Effector memory CD4-positive, alpha-beta T cell (primary cell): ENCODE data around the gene KIAA0232.

Experiments
- DNase-seq, 3 donors: peaks; one replicate each; pipeline ENCODE4 v3.0.0-alpha.2; 2020
- H3K27ac ChIP-seq: 2 replicates; pipeline ENCODE4 v1.7.0; 2013; ENCODE audit warnings: mild to moderate bottlenecking, low read length, moderate library complexity; ENCODE audit not compliant: insufficient read depth, poor library complexity, severe bottlenecking
- H3K27me3 ChIP-seq: replicated peaks from 2 replicates; pipeline ENCODE4 v1.7.0; 2013; ENCODE audit warnings: mild to moderate bottlenecking, low read length; ENCODE audit not compliant: insufficient read depth, control insufficient read depth, poor library complexity, severe bottlenecking
- H3K36me3 ChIP-seq: 2 replicates; pipeline ENCODE4 v1.7.0; 2013; ENCODE audit warnings: mild to moderate bottlenecking, low read length, moderate library complexity; ENCODE audit not compliant: control insufficient read depth, insufficient read depth
- H3K4me1 ChIP-seq: 2 replicates; pipeline ENCODE4 v1.7.0; 2013; ENCODE audit warnings: low read length, mild to moderate bottlenecking; ENCODE audit not compliant: control insufficient read depth, insufficient read depth, poor library complexity, severe bottlenecking
- H3K4me3 ChIP-seq: 2 replicates; pipeline ENCODE4 v1.7.0; 2013; ENCODE audit warnings: low read length, low read depth, mild to moderate bottlenecking; ENCODE audit not compliant: insufficient read depth, poor library complexity, severe bottlenecking
- H3K9me3 ChIP-seq: 2 replicates; pipeline ENCODE4 v1.7.0; 2013; ENCODE audit warnings: mild to moderate bottlenecking, low read length, moderate library complexity; ENCODE audit not compliant: control insufficient read depth

KIAA0232 gene

GRCh38 chr4:6925357-6925836 lies 142.9 kb downstream of the KIAA0232 start:
- H3K4me1 ChIP-seq: peaks cover 33% of the 10 kb centered on the region
- H3K4me3 ChIP-seq: peak overlapping the region; percentile 2
- H3K27me3 ChIP-seq: no peaks in the 10 kb centered on the region
- H3K36me3 ChIP-seq: peaks cover 18% of the 10 kb centered on the region
- H3K27ac ChIP-seq: peak overlapping the region; percentile 16
- no peaks in the 10 kb centered on the region for H3K9me3 ChIP-seq
- DNase-seq: peak in 1 of 3 donors; percentile 8

GRCh38 chr4:6926081-6926480 lies 143.6 kb downstream of the KIAA0232 start:
- H3K4me1 ChIP-seq: peaks cover 33% of the 10 kb centered on the region
- no peaks in the 10 kb centered on the region for H3K27me3 ChIP-seq
- no peaks in the 10 kb centered on the region for H3K9me3 ChIP-seq
- H3K27ac ChIP-seq: peak overlapping the region; percentile 16
- no peak for DNase-seq
- peak overlapping the region; percentile 19 for H3K4me3 ChIP-seq
- H3K36me3 ChIP-seq: peaks cover 18% of the 10 kb centered on the region

DNA sequence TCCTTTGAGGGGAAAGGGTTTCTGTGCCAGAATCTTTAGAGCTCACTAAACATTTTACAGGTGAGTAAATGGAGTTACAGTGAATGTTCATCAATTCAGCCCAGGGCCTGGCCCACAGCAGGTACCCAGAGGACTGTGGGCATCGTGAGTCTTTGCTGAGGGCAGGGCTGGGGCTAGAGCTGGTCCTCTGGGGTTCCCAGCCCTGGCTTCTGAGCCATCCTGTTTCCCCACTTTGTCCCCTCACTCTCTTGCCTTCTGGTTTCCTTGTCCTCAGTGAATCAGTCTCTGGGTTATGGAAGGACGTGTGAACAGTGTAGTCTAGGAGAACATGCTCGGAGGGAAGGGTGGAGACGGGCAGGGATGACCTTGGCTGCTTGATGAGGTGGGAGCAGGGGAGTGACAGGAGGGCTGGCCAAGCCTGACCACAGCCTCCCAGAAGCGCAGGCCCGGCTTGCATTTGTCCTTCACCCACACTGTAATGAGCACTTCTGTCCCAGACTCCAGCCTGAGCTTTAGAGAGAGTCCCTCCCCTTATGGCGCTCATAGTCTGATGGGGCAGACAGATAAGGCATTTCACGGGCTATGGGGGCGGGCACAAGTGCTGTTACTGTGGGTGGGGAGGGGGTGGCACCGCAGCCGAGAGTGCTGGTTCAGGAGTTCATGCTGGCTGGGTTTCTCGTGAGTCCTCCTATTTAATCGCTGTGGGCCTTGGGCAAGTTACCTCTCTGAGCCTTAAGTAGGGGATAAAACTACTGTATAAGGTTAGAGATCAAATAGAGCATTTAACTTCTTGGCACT lies 144.4 kb downstream of the KIAA0232 start:
- peak overlapping the region; percentile 32 for H3K27ac ChIP-seq
- H3K27me3 ChIP-seq: no peaks in the 10 kb centered on the region
- no peaks in the 10 kb centered on the region for H3K9me3 ChIP-seq
- peaks cover 33% of the 10 kb centered on the region for H3K4me1 ChIP-seq
- peak; percentile 59 to 67 (median 63) for DNase-seq
- peaks cover 18% of the 10 kb centered on the region for H3K36me3 ChIP-seq
- H3K4me3 ChIP-seq: peak overlapping the region; percentile 19

DNA sequence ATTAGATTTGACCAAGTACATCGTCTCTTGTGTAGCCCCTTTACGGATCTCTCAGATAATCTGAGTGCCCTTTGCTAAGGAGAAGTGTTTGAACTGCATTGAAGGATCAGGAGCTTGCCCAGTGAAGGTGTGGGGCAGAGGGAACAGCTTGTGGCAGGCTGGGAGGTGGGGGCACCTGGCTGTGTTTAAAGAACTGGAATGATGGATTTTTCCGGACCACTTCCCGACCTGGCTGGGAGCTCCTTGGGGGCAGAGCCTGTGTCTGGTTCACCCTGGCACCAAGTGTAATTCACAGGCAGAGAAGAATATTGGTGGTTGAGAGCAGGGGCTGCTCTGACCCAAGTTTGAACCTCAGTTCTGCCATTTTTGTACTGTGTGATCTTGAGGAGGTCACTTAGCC lies 145.6 kb downstream of the KIAA0232 start:
- Histone ChIP-seq H3K4me3 (no peak overlapping the region), H3K36me3 (peaks cover 18% of the 10 kb centered on the region), H3K27me3 (no peaks in the 10 kb centered on the region), H3K4me1 (peaks cover 33% of the 10 kb centered on the region), H3K27ac (no peak overlapping the region), H3K9me3 (no peaks in the 10 kb centered on the region)
- DNase-seq: no peak

DNA sequence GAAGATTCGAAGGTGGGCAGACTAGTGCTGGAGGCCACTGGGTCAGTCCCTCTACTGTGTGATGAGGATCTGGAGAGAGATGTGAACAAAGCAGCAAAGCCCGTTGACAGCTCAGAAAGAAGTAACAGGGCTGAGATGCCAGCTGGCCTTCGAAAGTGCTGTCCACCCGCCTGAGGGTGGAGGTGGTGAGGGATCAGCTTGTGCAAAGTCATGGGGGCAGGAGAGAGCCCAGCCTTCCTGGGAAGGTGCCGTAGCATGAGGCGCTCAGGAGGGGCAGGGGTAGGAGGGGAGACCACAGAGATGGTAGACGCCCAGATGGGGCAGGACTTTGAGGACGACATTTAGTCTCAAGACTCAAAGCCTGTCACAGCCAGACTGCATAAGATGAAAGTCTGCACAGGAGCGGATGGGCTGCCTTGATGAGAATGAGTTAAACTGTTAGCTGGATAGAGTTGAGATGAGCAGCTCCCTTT lies 146.8 kb downstream of the KIAA0232 start:
- Histone ChIP-seq H3K36me3 (peaks cover 6% of the 10 kb centered on the region), H3K4me3 (no peak overlapping the region), H3K4me1 (peaks cover 33% of the 10 kb centered on the region), H3K27me3 (no peaks in the 10 kb centered on the region), H3K9me3 (no peaks in the 10 kb centered on the region), H3K27ac (no peak overlapping the region)
- DNase-seq: no peak

DNA sequence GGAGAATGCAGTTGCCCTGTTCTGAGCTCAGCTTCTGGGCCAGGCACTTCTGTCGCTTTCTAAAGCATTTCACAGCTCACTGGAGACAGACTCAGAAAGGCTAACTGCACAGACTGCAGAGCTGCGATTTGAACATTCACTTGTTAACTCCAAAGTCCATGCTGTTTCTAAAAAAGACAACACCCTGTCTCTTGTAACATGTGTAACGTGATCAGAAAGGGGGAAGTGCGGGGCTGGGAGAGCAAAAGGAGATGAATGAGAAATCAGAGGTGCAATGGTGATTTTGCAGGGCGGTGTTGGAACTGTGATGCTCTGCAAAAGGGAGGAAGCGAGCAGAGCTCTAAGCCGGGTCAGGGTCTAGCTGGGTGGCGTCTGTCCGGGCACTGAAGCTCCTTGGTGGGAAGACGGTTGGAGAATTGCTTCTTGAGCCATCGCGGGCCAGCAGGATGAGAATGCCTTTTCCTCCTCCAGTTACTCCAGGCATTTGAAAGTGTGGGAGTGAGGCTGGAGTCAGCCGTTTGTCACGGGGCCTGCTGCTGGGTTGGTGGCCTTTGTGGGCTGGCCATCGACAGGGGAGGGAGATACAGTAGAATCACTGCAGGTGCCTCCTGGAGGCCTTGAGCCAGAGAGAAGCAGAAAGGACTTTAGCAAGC lies 147.4 kb downstream of the KIAA0232 start:
- H3K4me3 ChIP-seq: no peak overlapping the region
- no peak overlapping the region for H3K27ac ChIP-seq
- no peak for DNase-seq
- H3K36me3 ChIP-seq: peaks cover under 1% of the 10 kb centered on the region
- no peaks in the 10 kb centered on the region for H3K9me3 ChIP-seq
- H3K4me1 ChIP-seq: peaks cover 33% of the 10 kb centered on the region
- H3K27me3 ChIP-seq: no peaks in the 10 kb centered on the region

DNA sequence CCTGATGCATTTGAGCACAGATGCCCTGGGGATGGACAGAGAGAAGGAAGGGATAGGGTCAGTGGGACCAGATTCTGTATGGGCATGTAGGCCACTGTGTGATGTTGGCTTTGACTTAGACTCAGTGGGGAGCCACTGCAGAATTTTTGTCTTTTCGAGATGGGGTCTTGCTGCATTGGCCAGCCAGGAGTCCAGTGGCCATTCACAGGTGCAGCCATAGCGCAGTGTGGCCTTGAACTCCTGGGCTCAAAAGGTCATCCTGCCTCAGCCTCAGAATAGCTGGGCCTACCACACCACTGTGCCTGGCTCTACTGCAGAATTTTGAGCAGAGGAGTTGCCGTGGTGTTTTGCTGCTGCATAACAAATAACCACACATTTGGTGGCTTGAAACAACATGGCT lies 149.9 kb downstream of the KIAA0232 start:
- Histone ChIP-seq H3K27ac (no peak overlapping the region), H3K4me1 (peaks cover 9% of the 10 kb centered on the region)

GRCh38 chr4:6932918-6933317 lies 150.4 kb downstream of the KIAA0232 start:
- Histone ChIP-seq H3K27me3 (no peaks in the 10 kb centered on the region), H3K4me1 (peaks cover 7% of the 10 kb centered on the region), H3K9me3 (no peaks in the 10 kb centered on the region), H3K27ac (no peak overlapping the region), H3K4me3 (no peak overlapping the region), H3K36me3 (no peaks in the 10 kb centered on the region)
- DNase-seq: no peak

More for the DNA sequence above, 149.9 kb downstream of the KIAA0232 start:
- no peaks in the 10 kb centered on the region for H3K36me3 ChIP-seq
- H3K9me3 ChIP-seq: no peaks in the 10 kb centered on the region
- H3K27me3 ChIP-seq: no peaks in the 10 kb centered on the region
- DNase-seq: no peak
- H3K4me3 ChIP-seq: no peak overlapping the region
